ENCODE data around the gene ZNF121. TPM values are rescaled to one million over a fixed set of nuclear protein-coding genes. Genes with fewer than 3 reads are reported as not detected.
A peak's percentile ranks its signal among the peaks of the same experiment; 100 is the strongest.

ZNF121 gene
- total RNA-seq (ENCODE audit: low replicate concordance), result 134 and 178 TPM in 2 replicates

DNA sequence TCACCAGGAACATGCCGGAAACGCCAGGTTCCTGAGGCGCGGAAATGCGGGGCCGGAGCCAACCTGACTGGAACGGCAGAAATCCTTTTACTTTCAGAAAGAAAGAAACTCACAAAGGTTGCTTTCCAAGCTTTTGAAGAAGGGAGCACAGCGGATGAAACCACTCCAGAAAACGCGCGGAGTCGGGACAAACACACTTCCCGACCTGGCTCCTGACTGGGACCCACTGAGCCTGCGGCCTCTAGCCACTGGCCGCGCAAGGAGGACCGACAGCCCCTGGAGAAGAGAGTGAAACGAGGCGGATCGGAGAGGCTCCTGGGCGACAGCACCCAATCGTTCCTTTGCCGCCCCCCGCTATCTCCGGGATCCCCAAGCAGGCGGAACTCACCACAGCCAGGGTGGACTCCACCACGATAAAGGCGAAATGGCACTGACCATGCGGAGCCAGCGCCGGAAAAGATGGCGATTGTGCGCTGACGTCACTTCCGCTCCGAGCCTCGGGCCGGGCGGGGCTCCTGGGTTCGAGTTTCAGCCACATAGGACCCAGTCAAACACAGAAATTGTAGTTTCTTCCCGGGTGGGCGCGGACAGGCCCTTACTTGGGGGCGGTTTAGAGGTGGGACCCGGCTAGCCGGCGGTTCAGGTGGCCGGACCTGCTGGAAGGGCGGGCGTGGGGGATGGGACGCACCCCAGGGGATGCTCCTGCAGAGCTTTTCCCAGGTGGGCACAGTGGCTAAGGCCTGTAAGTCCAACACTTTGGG, at the start of gene ZNF121:
TSS of gene ZNF121 (minus strand) at position 432 of the 761 bp plus-strand sequence. CDS start 16,407 bp downstream, outside the sequence.
- peak within 1 kb of the TSS; percentile 93 for H3K4me3 Mint-ChIP-seq
- peak within 1 kb of the TSS; percentile 96 for H2AFZ ChIP-seq (replicated peaks)
- peak within 1 kb of the TSS; percentile 89 for H3K9ac ChIP-seq
- H3K27me3 Mint-ChIP-seq (ENCODE audit: insufficient read depth, low read depth), result peaks cover 7% of the 10 kb centered on the region
- peak within 1 kb of the TSS; percentile 69 for H3K27ac Mint-ChIP-seq
- TF ChIP-seq EZH2 (IDR thresholded peaks at IDR 0.05) (no peak), EZH2phosphoT487 (IDR thresholded peaks at IDR 0.05) (no peak)
- TF ChIP-seq, protein P1, sequence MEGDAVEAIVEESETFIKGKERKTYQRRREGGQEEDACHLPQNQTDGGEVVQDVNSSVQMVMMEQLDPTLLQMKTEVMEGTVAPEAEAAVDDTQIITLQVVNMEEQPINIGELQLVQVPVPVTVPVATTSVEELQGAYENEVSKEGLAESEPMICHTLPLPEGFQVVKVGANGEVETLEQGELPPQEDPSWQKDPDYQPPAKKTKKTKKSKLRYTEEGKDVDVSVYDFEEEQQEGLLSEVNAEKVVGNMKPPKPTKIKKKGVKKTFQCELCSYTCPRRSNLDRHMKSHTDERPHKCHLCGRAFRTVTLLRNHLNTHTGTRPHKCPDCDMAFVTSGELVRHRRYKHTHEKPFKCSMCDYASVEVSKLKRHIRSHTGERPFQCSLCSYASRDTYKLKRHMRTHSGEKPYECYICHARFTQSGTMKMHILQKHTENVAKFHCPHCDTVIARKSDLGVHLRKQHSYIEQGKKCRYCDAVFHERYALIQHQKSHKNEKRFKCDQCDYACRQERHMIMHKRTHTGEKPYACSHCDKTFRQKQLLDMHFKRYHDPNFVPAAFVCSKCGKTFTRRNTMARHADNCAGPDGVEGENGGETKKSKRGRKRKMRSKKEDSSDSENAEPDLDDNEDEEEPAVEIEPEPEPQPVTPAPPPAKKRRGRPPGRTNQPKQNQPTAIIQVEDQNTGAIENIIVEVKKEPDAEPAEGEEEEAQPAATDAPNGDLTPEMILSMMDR (IDR thresholded peaks at IDR 0.05), result no peak
- H4K20me1 ChIP-seq (ENCODE audit: low read depth), result peaks cover 32% of the 10 kb centered on the region
- H3K9me3 ChIP-seq (ENCODE audit: low read depth), result no peaks in the 10 kb centered on the region
- no peak within 1 kb of the TSS for H3K27ac ChIP-seq
- peak within 1 kb of the TSS; percentile 78 for H3K4me2 ChIP-seq
- H3K36me3 Mint-ChIP-seq, result peaks cover 29% of the 10 kb centered on the region
- peaks cover 51% of the 10 kb centered on the region for H3K79me2 ChIP-seq (ENCODE audit: low read depth)
- peaks cover 7% of the 10 kb centered on the region for H3K36me3 ChIP-seq
- H3K4me1 Mint-ChIP-seq, result peaks cover 2% of the 10 kb centered on the region
- H3K4me1 ChIP-seq, result peaks cover 7% of the 10 kb centered on the region
- no peaks in the 10 kb centered on the region for H3K27me3 ChIP-seq
- peaks cover 10% of the 10 kb centered on the region for H3F3A ChIP-seq (ENCODE audit: low read depth)
- peak; percentile 93 for DNase-seq (ENCODE audit: low spot score)
- H3K9me3 Mint-ChIP-seq, result peaks cover 31% of the 10 kb centered on the region
- H3K4me3 ChIP-seq, result peak within 1 kb of the TSS; percentile 81

- Histone ChIP-seq H3K4me1 (peaks cover 1% of the 10 kb centered on the region), H3K9ac (no peak overlapping the region), H3K4me3 (no peak overlapping the region), H2AFZ (replicated peaks) (no peak overlapping the region), H3F3A (ENCODE audit: low read depth) (no peaks in the 10 kb centered on the region), H3K27ac (no peak overlapping the region), H3K9me3 (ENCODE audit: low read depth) (no peaks in the 10 kb centered on the region), H3K27me3 (no peaks in the 10 kb centered on the region), H3K4me2 (no peak overlapping the region), H3K79me2 (ENCODE audit: low read depth) (peaks cover 4% of the 10 kb centered on the region), H3K36me3 (no peaks in the 10 kb centered on the region), H4K20me1 (ENCODE audit: low read depth) (no peaks in the 10 kb centered on the region)
- Mint-ChIP-seq H3K27ac (no peak overlapping the region), H3K4me3 (no peak overlapping the region), H3K27me3 (ENCODE audit: insufficient read depth, low read depth) (peaks cover 2% of the 10 kb centered on the region), H3K4me1 (peaks cover 12% of the 10 kb centered on the region), H3K36me3 (peaks cover 19% of the 10 kb centered on the region), H3K9me3 (no peaks in the 10 kb centered on the region)
- TF ChIP-seq EZH2 (IDR thresholded peaks at IDR 0.05) (no peak), EZH2phosphoT487 (IDR thresholded peaks at IDR 0.05) (no peak)
- DNase-seq (ENCODE audit: low spot score), result no peak
These were observed 43.6 kb upstream of the ZNF121 start for GRCh38 chr19:9627856-9628255.

GRCh38 chr19:9622531-9622930, 38.2 kb upstream of the ZNF121 start:
- no peak for DNase-seq (ENCODE audit: low spot score)
- peak overlapping the region; percentile 88 for H3K4me3 ChIP-seq
- no peaks in the 10 kb centered on the region for H3K9me3 ChIP-seq (ENCODE audit: low read depth)
- H3K36me3 Mint-ChIP-seq, result peaks cover 18% of the 10 kb centered on the region
- peak overlapping the region; percentile 98 for H3K27ac Mint-ChIP-seq
- H3K4me1 ChIP-seq, result peaks cover 14% of the 10 kb centered on the region
- peaks cover 40% of the 10 kb centered on the region for H3K79me2 ChIP-seq (ENCODE audit: low read depth)
- H3K36me3 ChIP-seq, result peaks cover 2% of the 10 kb centered on the region
- peaks cover 11% of the 10 kb centered on the region for H3K27me3 Mint-ChIP-seq (ENCODE audit: insufficient read depth, low read depth)
- no peaks in the 10 kb centered on the region for H4K20me1 ChIP-seq (ENCODE audit: low read depth)
- no peak for TF ChIP-seq EZH2 (IDR thresholded peaks at IDR 0.05)
- TF ChIP-seq EZH2phosphoT487 (IDR thresholded peaks at IDR 0.05), result no peak
- TF ChIP-seq, protein P1 (IDR thresholded peaks at IDR 0.05), result no peak
- peaks cover 12% of the 10 kb centered on the region for H3F3A ChIP-seq (ENCODE audit: low read depth)
- no peak overlapping the region for H2AFZ ChIP-seq (replicated peaks)
- no peak overlapping the region for H3K27ac ChIP-seq
- H3K4me3 Mint-ChIP-seq, result peak overlapping the region; percentile 79
- no peaks in the 10 kb centered on the region for H3K9me3 Mint-ChIP-seq
- no peaks in the 10 kb centered on the region for H3K27me3 ChIP-seq
- peaks cover 30% of the 10 kb centered on the region for H3K4me1 Mint-ChIP-seq
- H3K4me2 ChIP-seq, result peak overlapping the region; percentile 78
- H3K9ac ChIP-seq, result no peak overlapping the region
